ENCODE data around the gene PCBP3.

DNA sequence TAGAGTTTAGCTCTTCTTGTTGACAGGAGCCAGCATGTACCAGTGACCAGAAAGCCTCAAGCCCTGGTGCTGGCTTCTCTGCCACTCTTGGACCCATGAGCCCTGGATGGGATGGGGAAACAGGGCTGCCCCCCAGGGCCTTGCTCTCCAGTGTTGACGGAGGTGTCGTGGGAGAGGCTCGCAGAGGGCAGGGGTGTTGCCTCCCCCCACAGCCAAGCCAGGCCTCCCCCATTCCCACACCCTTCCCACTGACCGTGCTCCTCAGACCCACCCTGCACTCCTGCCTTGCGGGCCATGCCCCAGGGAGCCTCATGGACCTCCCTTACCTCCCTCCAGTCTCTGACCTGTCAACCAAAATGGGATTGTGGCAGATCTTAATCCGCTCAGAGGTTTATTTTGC is 214.2 kb downstream of the PCBP3 start:
- TF ChIP-seq, protein P1, sequence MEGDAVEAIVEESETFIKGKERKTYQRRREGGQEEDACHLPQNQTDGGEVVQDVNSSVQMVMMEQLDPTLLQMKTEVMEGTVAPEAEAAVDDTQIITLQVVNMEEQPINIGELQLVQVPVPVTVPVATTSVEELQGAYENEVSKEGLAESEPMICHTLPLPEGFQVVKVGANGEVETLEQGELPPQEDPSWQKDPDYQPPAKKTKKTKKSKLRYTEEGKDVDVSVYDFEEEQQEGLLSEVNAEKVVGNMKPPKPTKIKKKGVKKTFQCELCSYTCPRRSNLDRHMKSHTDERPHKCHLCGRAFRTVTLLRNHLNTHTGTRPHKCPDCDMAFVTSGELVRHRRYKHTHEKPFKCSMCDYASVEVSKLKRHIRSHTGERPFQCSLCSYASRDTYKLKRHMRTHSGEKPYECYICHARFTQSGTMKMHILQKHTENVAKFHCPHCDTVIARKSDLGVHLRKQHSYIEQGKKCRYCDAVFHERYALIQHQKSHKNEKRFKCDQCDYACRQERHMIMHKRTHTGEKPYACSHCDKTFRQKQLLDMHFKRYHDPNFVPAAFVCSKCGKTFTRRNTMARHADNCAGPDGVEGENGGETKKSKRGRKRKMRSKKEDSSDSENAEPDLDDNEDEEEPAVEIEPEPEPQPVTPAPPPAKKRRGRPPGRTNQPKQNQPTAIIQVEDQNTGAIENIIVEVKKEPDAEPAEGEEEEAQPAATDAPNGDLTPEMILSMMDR (IDR thresholded peaks at IDR 0.05) = no peak
- no peak for TF ChIP-seq POLR2A (IDR thresholded peaks at IDR 0.05)
